8988T (cell line): Measurements from ENCODE around the gene C3orf85.
"Not testable (repeated sequence)": the region's sequence is repeated elsewhere in the genome, so short reads cannot be mapped to it uniquely, and the experiment has no call there.

Experiments
- DNase-seq: peaks from one replicate; pipeline ENCODE4 v3.0.0; 2011

The C3orf85 gene, protein sequence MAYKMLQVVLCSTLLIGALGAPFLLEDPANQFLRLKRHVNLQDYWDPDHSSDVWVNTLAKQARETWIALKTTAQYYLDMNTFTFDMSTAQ

DNA sequence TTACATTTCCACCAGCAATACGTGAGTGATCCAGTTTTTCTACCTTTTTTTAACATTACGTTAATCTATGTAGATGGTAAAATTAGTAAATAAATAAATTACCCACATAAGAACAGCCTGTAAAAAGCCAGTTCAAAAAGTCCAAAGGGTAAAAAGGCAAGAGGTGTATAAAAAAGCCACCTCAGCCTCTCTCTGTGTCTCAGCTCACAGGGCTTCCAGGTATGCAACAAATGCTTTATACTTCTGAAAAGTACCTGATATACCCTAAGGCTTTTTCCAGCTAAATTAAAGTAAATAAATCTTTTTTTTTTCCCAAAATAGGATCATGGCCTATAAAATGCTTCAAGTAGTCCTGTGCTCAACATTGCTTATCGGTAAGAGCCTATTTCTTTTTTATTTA lies at the start of gene C3orf85:
C3orf85 (plus strand) TSS at position 197 of the 400 bp plus-strand sequence; CDS start at position 326, 129 bp downstream.
- DNase-seq = no peak

DNA sequence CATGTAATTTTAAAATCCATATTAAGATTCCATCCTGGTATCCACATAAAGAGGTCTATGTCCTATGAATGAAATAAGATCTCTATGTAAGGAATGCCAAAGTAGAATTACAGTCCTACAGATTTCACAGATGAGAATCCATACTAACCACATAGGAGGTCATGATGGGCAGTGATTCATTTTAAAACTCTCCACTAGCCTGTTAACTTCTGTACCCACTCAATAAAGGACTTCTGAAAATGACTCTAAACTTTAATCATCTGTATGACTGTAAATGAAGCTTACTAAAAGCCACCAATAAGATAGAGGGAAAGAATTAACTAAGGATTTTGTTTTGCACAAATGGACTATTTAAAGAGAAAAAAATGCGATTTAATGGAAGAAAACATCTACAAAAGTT lies 47.3 kb upstream of the C3orf85 start:
- DNase-seq = no peak

DNA sequence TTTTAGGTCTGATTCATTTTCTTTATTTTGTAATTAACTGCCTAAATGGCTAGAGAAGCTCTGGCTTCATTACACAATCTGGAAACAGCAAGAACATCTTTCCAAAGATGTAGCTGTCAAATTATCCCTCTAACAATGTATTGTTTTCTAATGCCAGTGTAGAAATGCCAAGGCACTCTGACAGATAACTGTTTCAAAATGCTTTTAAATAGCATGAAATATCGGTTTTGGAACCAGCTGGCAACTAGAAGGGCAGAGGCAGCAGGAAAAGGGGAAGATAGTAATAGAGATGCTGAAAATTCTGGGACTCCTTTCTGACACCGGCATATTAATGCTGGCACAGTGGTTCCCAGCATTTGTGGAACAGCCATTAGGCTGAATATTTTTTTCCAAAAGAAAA lies 44.7 kb upstream of the C3orf85 start:
- no peak for DNase-seq

DNA sequence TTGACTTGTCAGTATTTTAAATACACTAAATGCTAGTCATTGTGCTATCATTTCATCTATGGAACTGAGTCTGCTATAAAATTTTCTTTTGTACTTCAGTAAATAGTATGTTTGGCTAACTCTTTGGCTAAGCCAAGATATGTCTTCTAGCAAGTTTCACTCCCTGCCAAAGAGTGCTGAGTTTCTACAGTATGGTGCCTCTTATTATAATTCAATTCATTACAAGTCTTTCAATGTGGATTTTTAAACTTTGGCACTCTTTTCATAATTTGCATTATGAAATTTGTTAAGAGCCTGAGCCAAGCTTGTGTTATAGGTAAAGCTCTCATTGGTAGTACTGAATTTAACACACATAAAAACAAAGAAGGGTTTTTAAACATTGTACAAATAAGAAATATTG lies 43.0 kb upstream of the C3orf85 start:
- no peak for DNase-seq

DNA sequence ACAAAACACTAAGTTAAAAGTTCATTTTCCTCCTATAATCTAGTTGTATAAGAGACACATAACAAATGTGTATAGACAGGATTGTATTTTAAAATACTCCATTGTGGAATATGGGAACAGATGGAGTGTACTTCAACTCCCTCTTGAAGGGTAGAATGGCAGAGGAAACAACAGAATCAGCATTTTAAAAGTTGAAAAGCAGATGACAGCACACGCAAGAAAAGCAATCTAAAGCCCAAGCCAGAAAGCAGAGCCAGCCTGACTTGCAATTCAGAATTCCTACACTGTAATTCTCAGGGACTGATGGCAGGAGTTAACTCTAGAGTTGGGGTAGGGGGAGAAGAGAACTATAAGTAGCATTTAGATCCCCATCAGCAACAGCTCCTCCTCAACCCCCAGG lies 41.4 kb upstream of the C3orf85 start:
- no peak for DNase-seq

DNA sequence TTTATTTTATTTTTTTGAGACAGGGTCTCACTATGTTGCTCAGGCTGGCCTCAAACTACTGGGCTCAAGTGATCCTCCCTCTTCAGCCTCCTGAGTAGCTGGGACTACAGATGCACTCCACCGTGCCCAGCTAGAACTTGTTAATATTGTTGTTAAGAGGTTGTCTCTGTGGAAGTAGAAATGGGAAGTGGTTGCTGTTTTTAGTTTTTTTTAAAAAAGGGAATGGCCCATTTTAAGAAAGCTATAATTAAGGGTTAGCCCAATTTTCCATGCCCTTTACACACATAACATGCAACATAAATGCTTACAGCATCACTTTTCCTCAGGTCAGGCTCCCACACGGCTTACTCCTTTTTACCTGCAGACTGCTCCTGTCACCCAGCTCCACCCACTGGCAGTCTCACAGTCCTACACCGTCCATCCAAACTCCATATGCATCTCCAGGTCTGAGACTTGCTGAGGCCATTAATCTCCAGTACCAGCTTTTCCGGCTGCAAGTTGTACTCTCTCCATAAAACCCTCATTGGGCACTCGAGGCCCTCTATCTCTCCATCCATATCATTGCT lies 38.4 kb upstream of the C3orf85 start:
- DNase-seq = no peak

DNA sequence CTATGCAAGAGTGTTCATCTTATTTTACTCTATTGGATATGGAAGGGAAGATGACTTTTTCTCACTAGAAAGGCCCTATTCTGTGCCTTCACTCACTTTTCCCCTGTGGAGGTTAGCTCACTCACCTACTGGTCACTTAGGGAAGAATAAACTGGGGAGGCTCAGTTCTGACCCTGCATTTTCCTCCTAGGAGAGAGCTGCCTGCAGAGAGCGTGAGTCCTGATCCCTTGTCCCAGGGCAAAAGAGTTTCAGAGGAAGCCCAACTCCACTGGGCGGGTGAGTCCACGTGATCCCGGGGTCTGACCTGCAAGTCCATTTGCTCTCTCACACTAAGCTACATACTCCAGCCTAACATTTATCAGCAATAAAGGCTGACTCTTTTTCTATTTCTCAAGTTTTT lies 26.9 kb upstream of the C3orf85 start:
- DNase-seq = no peak

DNA sequence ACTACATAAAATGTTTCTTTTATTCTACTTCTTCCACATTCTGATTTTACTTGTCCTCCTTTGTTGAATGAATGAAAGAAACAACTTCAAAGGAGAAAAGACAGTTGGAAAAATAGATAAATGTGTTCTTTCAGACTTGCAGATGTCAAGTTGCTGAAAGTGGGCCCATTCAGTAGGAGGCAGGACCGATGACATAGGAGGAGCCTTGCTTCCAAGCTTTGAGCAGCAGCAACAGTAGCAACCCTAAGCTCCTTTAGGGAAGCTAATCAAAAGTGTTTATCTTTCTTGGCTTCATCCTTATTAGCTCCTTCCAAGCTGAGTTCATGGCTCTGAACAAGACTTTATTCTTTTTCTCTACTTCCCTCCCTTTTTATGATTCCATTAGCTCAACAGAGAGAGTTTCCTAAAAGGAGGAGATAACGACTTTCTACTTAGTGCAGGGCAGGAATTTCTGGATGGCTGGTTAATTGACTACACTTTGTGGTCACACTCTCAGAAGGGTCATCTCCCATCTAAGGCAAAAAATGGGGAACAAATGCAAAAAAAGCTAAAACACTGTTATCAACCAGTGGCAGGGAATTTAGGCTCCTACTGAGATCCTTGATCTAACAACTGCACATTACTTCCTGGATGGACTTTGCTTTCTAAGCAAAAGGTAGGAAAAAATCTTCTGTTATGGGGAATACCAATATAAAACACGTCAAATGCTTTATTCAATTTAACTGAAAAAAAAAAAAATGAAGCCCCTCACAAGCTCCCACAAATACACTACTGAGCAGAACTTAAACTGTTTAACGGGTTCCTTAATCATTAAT lies 23.4 kb upstream of the C3orf85 start:
- DNase-seq = no peak

DNA sequence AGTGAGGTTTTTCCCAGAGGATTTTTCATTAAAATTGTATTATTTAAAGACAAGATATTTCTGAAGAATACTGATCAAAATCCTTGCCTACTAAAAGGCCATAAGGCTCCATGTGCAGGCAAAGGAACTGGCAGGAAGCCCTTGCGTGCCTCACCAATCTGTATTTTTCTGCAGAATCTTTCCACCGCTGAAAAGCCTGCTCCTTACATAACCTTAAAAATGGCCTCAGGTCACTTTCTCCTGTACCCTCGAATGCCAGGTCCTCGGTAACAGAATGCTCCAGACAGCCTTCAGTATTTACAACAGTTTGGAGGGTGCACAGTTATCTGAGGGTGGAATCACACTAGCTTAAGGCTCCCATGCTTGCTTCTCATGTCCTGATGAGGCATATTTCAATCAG lies 21.8 kb upstream of the C3orf85 start:
- DNase-seq = no peak

DNA sequence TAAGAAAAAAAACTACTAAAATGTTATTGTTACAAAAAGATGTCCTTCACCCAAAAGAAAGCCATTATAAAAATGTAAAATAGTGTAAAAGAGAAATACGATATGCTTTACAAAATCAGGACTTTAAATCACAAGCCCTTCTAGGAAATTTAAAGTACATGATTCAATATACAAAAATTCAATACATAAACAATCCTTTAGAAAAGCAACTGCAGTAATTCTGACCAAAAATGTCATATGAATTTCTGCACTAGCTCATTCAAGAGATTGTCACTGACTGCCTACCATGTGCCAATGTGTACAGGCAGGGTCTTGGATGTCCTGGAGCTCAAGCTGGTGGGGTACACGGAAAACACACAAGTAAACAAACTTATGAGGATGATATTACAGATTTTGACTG lies 21.1 kb upstream of the C3orf85 start:
- no peak for DNase-seq

DNA sequence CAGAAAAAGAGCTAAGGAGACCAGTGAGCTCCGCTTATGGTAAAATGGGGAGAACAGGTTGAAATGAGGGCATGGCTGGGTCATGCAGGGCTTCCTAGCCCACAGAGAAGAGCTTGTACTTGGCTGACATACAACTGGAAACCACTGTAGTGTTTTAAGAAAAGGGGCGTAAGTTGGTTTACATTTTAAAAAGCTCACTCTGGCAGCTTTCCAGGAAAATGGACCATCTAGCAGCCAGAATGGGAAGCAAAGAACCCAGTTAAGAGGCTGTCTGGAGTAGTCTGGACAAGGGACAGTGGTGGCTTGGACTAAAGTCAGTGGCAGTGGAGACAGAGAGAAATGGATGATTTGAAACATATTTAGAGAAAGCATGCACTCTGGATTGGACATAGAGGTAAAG lies 20.5 kb upstream of the C3orf85 start:
- no peak for DNase-seq

DNA sequence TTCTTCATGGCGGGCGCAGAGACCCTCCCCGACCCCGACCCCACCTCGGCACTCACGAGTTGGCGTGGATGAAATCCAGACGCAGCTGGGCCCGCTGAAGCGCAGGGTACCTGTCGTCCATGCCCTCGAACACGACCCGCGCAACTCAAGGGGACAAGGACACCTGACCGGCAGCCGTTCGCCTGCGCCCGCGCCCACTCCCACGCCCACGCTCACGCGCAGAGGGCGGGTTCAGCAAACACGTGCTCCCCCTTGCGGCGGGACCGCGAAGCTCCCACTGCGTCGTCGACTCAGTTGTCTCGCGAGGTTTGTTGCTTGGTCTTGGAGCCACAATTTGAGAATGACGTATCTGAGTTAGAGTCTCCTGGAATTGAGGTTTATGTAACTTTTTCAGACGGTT lies 18.6 kb upstream of the C3orf85 start, which contains the start of gene MORC1:
MORC1 (minus strand) TSS at position 196 of the 400 bp plus-strand sequence; CDS start at position 121, 75 bp downstream.
- DNase-seq = no peak

DNA sequence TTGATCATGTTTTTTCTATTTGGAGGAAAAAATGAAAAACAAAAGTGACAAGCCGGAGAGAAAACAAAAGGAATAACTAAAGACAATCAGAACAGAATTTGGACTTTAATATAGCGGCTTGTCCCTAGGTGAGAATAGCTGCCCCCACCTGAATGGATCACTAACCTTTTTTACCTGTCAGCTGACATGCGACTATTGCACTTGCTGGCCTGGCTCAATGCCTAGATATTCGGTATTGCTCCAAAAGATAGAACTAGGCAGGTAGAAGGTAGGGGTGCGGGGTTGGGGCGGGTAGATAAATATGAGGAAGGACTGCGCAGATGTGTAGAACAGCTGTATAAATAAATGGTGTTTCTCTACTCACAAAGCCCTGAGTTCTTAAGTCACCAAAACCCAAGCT lies 17.9 kb upstream of the C3orf85 start:
- DNase-seq = no peak

DNA sequence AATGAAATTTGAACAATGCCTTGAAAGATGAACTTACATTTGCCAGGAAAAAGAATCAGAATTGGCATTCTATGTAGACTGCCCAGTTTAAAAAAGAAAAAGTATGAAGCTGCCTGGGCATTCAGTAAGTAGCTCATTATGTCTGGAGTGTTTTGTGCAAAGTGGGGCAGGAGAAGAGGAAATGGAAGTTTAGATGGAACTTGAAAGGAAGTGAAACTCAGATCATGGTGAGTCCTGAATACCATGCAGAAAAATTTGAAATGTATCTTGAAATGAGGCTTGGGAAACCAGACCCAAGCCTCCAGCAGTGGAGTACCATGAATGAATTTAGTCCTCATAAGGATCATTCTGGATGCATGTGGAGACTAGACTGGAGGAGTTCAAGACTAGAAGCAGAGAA lies 13.8 kb upstream of the C3orf85 start:
- no peak for DNase-seq

DNA sequence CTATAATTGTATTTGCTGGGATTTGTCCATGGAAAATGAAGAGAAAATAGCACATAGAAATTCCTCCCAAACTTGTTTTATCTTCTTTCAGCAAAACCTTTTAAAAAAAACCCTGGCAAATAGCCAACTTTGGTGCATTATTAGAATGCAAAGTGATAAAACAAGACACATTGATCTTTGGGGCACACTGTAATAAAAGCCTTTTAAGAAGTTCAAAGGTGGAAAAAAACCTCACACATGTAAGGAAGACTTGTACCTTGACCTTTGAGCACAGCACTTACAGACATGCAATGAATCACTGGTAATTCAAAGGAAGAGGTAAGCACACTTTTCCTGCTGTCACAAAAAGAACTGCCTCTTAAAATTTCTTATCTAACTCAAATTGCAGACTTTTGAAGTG lies 10.6 kb upstream of the C3orf85 start:
- DNase-seq = no peak

DNA sequence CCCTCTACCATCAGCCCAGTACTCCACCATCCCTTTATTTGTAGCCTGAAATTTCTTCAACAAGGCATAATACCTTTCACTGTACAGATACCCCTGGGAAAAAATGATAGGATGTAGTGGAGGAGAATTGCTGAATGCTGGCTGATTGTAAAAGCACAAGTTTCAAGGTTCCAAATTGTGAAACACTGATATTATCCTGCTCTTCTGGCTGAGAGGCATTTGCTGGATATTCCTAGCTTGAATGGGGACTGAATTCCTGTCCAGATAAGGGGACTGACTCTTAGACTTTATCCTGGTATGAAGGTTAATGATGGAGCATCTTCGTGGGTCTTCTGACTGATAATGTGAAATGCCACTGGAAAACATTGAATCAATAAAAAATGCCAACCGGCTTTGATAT lies 9.0 kb upstream of the C3orf85 start:
- DNase-seq = no peak

DNA sequence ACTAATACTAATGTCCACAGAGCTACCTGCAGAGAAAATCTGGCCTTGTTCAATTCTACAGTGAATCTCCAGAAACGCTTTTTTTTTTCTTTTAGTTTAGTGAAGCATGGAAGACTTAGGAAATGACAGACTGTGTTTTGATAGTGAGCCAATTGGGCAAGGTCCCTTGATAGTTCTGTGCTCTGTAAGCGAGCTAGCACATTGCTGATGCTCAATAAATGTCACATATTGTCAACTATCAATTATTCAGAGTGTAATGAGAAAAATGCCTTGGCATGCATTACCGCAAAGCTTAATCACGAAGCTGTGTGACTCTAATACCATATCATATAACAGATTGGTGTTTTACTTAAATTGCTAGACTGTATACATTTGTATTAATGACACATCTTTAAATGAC lies 5.2 kb upstream of the C3orf85 start:
- no peak for DNase-seq

DNA sequence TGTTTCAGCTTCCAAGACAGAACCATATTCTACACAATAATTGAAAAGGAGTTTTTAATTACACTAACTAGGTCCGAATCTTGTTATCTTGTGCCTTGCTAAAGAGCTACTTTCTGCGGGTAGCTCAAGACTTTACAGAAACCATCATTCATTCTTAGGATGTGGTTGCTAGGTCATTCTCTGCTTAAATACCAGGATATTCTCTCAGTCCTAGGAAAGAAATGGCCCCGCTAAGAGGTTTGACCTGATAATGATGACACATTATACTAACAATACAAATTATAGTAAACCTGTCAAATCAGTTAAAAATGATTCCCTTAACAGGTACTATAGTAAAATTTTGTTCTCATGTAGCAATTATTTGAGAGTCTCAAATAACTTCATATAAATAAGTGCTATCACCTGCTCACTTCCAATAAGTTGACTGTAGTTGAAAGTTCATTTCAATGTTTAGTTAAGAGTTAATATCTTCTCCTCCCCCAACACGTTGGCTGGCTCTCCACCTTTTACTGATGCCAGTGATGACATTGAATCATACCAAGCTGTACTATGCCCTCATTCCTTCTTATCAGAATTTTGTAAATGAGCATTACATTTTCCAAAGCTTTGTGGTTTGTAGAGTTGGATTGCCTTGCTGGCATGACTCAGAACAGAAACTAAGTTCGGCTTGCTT lies 3.6 kb upstream of the C3orf85 start:
- DNase-seq = no peak

DNA sequence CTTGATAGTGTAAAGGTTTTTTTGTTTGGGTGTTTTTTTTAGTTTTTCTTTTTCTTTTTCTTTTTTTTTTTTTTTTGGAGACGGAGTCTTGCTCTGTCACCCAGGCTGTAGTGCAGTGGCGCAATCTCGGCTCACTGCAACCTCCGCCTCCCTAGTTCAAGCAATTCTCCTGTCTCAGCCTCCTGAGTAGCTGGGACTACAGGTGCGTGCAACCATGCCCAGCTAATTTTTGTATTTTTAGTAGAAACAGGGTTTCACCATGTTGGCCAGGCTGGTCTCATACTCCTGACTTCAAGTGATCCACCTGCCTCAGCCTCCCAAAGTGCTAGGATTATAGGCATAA lies 3.1 kb upstream of the C3orf85 start:
- not testable (repeated sequence) for DNase-seq

DNA sequence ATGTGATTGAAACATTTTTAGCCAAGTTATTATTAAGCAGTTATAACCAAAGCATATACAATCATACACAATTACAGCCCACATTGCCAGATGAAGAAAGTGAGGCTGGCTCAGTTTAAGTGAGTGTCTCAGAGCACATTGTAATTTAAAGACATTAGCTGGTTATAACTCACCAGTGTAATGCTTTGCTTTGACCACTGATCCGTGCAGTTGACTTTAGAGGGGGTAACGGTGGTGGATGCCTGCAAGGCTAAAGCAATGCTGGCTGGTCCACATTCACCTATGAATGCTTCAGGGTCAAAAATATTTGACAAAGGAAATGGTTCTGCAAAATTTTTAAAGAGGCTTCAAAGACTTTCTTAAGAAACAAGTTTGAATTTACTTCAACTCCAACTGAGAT lies 1.2 kb downstream of the C3orf85 start:
- DNase-seq = no peak

DNA sequence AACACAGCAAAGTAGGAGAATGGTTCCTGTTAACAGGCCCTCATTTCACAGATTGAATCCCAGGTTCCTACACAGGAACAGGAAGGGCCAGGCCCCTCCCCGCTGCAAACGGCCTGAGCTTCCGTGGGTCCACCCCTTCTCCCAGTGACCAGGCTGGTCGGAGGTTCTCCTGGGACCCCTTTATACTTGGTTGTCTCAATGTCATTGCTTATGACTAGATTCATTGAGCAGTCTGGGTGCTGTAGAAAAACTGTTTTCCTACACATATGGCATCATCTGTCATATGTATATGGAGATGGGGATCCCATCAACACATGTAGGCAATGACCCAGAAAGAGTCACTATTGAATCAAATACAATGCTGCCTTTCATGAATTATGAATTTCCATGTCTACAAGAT lies 3.8 kb downstream of the C3orf85 start:
- no peak for DNase-seq

DNA sequence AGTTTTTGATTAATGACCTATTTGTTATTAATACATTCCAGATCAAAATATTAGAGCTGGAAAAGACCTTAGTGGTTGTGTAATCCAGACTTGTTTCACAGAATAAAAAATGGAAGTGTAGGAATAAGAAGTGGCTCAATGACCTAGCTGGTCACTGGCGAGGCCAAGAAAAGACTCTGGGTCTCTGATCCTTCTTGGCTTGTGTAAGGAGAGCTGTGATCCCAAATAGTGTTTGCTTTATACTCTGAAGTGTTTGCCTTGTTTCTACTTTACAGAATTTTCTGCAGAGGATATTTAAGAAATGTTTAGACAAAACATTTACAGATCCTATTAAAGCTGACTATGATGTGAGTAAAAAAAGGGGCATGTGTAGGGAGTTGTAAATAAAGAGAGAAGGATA lies 7.1 kb downstream of the C3orf85 start:
- DNase-seq = no peak

DNA sequence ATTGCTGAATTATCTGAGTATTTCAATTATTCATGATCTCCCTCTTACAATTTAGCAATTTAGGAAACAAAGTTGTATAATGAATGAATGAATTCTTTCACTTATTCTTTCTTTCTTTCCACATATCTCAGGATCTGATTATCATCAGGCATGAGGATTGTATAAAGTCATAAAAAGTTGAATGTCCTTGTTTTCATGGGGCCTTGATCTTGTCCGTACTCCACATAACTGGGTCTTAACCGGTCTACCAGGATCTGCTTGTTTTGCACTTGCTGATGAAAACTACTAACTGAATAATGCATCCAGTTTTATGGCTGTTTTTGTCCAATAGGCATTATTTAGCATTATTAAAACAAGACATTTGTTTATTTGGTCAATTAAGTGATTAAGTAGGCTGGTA lies 12.6 kb downstream of the C3orf85 start:
- DNase-seq = no peak

DNA sequence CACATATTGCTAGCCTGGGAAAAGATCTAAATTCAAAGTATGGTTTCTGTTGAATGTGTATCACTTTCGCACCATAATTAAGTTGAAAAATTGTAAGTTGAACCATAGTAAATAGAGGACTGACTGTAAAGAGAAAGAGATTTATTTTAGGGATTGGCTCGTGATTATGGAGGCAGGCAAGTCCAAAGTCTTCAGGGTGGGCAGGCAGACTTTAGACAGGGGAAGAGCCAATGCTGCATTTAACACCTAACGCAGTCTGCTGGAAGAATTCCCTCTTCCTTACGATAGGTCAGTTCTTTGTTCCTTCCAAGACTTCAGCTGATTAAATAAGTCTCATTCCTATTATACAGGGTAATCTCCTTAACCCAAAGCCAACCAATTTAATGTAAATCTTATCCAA lies 15.8 kb downstream of the C3orf85 start:
- no peak for DNase-seq
